Ammon's horn (tissue), 1 donor: ENCODE data around the gene FANCG.

Source experiments
- DNase-seq: peaks from one replicate; pipeline ENCODE4 v3.0.0-alpha.2; 2016; ENCODE audit warnings: low spot score

The FANCG gene

GRCh38 chr9:35103660-35104191 lies 24.0 kb upstream of the FANCG start:
- DNase-seq, result no peak

- DNase-seq, result peak; percentile 99
Measured at GRCh38 chr9:35102769-35103659, 23.3 kb upstream of the FANCG start, which contains the start of gene STOML2. TSS of gene STOML2 (minus strand) at chr9:35103131. CDS start at chr9:35103094, 37 bp downstream.

GRCh38 chr9:35102465-35102768 lies 22.7 kb upstream of the FANCG start:
- DNase-seq, result no peak

- no peak for DNase-seq
Measured at GRCh38 chr9:35097573-35097972, 17.8 kb upstream of the FANCG start.

GRCh38 chr9:35096035-35096849 lies 16.5 kb upstream of the FANCG start, which contains the start of gene PIGO:
TSS of gene PIGO (minus strand) at chr9:35096591. CDS start at chr9:35095565, 1,026 bp downstream.
- peak; percentile 91 for DNase-seq

- DNase-seq, result no peak
Measured at GRCh38 chr9:35091536-35091935, 11.8 kb upstream of the FANCG start.

- DNase-seq, result no peak
Measured at GRCh38 chr9:35089434-35089833, 9.7 kb upstream of the FANCG start.

- no peak for DNase-seq
Measured at GRCh38 chr9:35085078-35085477, 5.3 kb upstream of the FANCG start.

- no peak for DNase-seq
Measured at GRCh38 chr9:35079041-35079425, 709 bp downstream of the FANCG start.

GRCh38 chr9:35078066-35078465 lies 1.7 kb downstream of the FANCG start:
- DNase-seq, result no peak

GRCh38 chr9:35076848-35077247 lies 2.9 kb downstream of the FANCG start:
- DNase-seq, result no peak

- no peak for DNase-seq
Measured at GRCh38 chr9:35075358-35075757, 4.4 kb downstream of the FANCG start.

GRCh38 chr9:35074791-35075190 lies 5.0 kb downstream of the FANCG start:
- no peak for DNase-seq

- no peak for DNase-seq
Measured at GRCh38 chr9:35074141-35074540, 5.6 kb downstream of the FANCG start.

- DNase-seq, result no peak
Measured at GRCh38 chr9:35073279-35073612, 6.5 kb downstream of the FANCG start.

GRCh38 chr9:35072461-35073278 lies 7.1 kb downstream of the FANCG start, which contains the start of gene VCP:
TSS of gene VCP (minus strand) at chr9:35072625. CDS start at chr9:35072353, 272 bp downstream.
- peak; percentile 100 for DNase-seq

GRCh38 chr9:35071814-35072460 lies 7.8 kb downstream of the FANCG start:
- peak; percentile 76 for DNase-seq

GRCh38 chr9:35070823-35071813 lies 8.6 kb downstream of the FANCG start:
- no peak for DNase-seq

- DNase-seq, result no peak
Measured at GRCh38 chr9:35069020-35069419, 10.7 kb downstream of the FANCG start.

GRCh38 chr9:35067056-35067455 lies 12.7 kb downstream of the FANCG start:
- no peak for DNase-seq
